ENCODE measurements around the gene FBLN5.

DNA sequence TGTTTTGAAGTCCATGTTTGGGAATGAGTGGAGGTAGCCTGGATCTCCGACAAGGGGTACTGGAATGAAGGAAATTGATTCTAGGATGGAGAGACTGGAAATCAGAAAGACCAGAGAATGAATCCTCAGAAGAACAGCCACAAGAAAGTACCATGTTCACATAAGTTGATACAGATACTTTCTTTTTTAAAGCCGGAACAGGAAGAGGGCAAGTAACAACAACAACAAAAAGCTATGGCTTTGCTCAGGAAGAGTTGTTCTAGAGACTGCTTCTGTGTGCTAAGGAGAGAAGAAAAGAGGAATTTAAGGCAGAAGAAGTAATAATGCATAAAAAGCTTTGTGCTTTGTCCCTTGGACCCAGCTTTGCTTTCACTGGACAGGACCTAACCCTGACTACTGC is 86.4 kb downstream of the FBLN5 start:
- TF ChIP-seq, protein P1, sequence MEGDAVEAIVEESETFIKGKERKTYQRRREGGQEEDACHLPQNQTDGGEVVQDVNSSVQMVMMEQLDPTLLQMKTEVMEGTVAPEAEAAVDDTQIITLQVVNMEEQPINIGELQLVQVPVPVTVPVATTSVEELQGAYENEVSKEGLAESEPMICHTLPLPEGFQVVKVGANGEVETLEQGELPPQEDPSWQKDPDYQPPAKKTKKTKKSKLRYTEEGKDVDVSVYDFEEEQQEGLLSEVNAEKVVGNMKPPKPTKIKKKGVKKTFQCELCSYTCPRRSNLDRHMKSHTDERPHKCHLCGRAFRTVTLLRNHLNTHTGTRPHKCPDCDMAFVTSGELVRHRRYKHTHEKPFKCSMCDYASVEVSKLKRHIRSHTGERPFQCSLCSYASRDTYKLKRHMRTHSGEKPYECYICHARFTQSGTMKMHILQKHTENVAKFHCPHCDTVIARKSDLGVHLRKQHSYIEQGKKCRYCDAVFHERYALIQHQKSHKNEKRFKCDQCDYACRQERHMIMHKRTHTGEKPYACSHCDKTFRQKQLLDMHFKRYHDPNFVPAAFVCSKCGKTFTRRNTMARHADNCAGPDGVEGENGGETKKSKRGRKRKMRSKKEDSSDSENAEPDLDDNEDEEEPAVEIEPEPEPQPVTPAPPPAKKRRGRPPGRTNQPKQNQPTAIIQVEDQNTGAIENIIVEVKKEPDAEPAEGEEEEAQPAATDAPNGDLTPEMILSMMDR (IDR thresholded peaks at IDR 0.05): no peak
- no peak for TF ChIP-seq POLR2A (IDR thresholded peaks at IDR 0.05)
